Measurements from ENCODE around the gene CLIC5.

Gene CLIC5

DNA sequence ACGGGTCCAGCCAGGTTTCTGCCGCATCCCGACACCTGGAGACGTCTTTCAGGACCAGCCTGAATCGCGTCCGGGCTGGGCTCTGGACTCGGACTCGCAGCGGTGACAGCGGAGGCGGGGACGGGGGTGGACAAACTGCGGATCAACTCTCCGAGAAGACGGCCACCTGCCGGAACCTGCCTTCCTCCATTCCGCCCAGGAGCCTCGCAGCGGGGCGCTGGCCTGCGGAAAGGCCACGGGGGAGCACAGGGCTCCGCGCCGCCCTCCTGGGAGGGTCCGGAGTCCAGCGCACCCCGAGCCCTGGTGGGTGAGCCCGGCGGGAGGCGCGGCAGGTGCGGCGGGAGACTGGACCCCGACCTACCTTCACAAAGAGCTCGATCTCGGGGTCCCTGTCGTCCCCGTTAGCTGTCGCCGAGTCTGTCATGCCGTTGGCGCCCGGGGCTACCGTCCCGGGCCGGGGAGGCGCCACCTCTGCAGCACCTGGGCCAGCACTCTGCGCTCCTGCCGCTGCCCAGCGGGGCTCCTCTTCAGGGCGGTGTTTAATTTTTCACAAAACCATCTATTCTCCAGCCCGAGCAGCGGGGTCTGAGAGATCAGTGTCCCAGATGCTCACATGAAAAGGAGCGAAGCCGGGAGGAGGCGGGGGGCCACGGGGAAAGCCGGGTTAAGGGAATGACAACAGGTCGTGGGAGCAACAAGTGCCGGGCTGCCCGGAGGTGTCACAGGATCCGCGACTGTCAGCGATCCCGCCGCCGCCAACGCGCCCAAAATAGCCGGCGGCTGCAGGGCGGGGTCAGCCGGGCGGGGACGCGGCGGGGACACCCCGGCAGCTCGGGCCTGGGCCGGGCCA is at the start of gene CLIC5:
CLIC5 (minus strand) TSS at position 742 of the 850 bp plus-strand sequence; CDS start at position 424, 318 bp downstream.
- DNase-seq: peak; percentile 40 to 73

DNA sequence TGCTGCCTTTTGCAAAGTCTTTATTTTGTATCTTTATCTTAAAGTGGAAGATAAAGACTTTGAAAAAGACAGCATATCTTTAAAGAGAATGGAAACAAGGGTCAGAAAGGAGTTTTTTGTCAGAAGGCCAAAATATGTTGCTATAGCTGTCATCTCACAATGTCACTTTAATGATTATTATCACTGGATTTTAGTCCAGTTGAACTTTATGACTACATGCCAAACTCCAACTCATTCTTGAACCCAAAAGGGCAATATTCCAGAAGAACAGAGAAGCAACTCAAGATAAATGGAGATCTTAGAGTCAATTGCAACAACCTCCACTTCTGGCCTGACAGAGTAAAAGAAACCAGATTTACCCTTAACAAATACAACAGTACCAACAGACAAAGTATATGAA is 47.3 kb upstream of the CLIC5 start:
- no peak for DNase-seq

DNA sequence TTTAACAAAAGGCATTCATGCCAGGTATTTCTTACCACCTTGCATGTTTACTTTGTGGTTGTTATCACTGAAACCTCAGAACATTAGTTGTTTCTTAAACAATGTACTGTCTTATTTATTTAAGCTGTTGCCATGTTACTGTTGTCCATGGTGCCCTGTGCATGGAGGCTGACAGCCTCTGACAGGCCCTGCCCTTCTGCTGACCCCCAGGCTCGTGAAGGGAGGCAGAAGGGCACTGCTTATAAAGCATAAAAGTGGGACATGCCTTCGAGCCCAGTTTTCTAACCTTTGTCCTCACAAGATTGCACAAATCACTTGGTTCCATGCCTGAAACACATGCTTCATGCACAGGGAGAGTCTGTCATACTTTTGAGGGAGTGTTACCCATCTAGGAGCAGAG is 46.7 kb upstream of the CLIC5 start:
- DNase-seq: no peak

DNA sequence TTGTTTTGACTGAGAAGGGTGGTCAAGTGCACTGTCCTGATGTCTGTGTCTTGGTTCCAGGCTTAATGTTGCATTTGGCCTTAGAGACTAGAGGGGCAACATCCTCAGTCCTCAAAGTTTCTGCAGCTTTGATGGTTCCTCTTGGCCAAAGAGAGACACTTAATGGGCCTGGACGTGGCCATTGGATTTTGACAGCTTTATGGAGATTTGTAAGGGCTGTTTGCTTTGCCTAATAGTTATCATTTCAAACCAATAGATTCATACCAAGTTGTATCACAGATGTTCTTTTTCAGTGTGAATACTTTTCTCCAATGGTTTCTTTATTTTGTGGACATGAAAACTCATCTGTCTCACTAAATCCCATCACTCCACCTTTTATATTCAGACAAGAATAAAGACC is 45.8 kb upstream of the CLIC5 start:
- no peak for DNase-seq

DNA sequence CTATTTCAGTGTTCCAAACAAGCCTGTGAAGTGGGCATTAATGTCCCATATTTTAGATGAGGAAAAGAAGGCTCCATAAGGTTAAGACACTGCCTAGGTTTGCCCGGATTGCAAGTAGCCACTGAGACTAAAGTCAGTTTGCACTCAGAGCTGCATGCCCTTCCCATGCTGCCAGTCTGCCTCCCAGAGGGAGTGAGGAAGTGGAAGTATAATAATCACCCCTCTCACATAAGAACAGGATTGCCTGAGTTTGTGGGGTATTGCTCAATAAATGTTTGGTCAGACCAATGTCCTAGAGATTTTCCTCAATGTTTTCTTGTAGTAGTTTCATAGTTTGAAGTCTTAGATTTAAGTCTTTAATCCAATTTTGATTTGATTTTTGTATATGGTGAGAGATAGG is 43.9 kb upstream of the CLIC5 start:
- no peak for DNase-seq

DNA sequence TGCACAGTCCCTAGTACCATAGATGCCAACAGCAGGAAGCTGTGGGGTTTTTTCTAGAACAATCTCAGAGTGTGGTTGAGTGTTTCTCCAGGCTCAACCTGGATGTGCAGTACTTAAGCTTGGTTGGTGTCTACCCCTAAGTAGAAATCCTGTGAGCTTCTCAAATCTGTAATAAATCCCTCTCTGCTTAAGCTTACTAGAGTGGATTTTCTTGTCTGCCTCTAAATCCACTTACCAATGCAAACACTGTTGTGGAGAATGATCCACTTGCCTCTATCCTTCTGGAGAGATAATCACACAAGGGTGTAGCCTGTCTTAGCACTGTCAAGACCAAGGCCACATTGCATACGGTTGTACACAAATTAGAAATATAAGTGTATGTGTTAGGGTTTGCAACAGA is 43.3 kb upstream of the CLIC5 start:
- DNase-seq: no peak

DNA sequence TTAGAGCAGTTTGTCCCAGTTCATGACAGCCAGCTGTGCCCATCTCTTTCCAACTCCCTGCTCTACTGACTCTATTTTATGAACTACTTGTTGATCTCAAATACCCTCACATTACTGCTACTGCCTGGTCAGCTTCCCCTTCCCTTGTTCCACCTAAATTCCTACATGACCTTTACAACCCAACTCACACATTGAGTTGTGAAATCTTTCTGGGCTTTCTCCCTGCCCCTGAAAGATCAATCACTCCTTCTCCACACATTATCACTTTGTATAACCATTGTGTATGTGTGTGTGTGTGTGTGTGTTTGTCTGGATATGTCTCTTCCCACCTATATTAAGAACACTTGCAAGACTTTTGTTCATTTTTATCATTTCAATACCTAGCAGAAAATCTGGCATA is 42.1 kb upstream of the CLIC5 start:
- no peak for DNase-seq

DNA sequence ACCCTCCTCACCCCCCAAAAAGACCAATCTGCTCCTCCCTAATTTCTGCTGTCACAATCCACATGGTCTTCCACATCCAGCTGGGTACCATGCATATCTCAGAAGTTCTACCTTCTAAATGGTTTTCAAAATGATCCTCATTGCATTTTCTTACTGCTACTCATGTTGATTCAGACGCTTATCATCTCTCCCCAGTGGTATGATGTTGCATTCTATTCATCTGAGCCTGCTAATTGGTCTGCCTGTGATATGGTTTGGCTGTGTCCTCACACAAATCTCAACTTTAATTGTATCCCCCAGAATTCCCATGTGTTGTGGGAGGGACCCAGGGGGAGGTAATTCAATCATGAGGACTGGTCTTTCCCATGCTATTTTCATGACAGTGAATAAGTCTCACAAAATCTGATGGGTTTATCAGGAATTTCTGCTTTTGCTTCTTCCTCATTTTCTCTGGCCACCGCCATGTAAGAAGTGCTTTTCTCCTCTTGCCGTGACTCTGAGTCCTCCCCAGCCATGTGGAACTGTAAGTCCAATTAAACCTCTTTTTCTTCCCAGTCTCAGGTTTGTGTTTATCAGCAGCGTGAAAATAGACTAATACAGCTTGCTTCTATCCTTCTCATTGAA is 41.4 kb upstream of the CLIC5 start:
- no peak for DNase-seq

DNA sequence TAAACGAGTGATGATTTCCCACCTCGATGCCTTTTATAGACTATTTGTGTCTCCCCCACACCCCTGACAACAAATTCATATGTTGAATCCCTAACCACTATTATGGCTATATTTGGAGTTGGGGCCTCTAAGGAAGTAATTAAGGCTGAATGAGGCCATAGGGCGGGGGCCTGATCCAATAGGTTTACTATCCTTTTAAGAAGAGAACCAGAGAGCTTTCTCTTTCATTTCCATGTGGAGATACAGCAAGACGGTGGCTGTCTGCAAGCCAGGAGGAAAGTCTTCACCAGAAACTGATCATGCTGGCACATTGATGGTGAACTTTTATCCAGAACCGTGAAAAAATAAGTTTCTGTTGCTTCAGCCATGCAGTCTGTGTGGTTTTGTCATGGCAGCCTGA is 38.9 kb upstream of the CLIC5 start:
- DNase-seq: no peak

DNA sequence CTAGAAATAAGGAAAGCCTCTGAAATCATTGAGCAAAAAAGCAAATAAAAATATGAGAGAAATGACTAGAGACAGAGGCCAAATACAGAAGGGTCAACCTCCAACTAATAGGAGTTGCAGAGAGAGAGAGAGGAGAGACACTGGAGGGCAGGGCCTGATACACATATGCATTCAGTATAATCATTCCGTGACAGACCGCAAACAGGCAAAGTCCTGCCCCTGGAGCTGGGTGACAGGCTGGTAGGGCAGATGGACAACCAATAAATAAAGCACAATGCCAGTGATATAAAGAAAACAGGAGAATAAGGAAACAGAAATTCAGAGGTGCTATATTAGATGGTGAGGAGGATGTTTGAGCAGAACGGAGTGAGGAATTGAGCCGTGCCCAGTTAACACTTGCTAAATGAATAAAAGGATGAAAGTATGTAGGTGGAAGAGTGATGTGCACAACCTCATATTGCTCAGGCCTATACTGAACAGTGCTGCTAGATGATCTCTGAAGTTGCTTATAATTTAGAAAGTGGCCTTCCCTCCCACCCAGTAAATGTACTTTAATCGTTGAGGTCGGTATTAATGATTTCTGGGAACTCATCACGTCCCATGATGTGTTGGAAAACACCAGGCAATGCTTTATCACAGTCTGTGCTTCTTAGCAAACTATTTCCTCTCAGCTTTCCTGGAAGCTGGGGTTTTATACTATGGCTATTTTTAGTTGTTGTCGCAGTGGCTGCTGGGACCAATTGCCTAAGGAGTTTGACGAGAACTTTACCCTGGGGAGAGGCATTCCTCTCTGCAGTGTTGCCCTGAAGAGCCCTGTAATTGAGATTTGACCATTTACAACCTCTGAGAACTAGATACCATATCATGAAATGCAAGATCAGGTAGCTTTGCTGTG is 37.6 kb upstream of the CLIC5 start:
- no peak for DNase-seq

DNA sequence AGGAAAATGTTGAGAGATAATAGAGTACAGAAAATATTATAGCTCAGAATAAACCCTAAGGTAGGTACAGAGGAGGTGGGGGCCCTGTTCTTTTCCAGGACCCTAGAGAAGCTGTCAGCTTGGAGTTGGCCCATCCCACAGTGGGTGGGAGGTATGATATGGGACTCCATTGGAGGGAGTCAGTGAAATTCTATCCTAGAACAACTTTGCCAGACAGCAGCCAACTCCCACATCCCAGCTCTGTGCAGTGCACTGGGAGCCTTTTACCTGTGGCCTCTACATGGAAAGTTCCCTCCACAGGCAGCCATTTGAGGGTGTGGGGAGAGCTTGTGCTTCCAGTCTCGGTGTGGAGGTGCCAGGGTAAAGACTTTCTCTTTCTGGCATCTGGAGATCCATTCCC is 36.8 kb upstream of the CLIC5 start:
- peak in 1 of 2 experiments; percentile 14 for DNase-seq

DNA sequence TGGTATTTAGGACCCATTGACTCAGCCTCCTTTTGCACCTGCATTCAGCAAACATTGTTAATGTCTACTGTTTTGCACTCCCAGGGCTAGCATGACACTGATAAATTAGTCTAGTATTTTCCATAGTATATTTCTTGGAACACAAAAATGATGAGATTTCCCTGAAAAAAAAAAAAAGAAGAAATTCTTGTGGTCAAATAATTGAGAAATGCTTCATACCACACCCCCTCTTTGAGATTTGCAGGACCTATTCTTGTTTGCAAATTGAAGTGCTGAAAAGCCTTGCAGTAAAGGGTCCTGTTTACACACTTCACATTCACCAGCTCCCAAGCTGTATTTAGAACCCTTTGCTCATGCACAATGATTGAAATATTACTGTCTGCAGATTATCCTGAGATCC is 36.3 kb upstream of the CLIC5 start:
- DNase-seq: no peak

DNA sequence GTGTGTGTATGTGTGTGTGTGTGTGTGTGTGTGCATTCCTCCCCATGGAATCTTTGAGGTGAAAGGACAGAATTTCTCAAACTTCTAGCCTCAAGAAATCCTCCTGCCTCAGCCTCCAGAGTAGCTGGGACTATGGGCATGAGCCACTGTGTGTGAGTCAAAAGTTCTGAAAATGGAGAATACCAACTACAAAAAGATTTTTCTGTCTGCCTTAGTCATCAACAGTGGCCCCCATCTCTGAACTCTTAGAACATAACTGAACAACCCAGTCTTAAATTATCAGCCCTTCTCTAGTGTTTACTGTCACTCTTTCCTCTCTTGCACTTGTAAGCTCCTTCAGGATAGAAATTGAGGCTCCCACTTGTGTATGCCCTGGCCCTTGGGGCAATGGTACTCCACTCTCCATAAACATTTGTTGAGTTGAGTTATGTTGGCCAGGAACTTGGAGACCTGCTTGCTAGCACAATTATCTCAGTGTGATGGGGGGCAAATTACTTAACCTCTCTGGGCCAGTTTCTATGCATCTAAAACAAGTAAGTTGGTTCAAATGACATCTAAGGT is 35.3 kb upstream of the CLIC5 start:
- no peak for DNase-seq

DNA sequence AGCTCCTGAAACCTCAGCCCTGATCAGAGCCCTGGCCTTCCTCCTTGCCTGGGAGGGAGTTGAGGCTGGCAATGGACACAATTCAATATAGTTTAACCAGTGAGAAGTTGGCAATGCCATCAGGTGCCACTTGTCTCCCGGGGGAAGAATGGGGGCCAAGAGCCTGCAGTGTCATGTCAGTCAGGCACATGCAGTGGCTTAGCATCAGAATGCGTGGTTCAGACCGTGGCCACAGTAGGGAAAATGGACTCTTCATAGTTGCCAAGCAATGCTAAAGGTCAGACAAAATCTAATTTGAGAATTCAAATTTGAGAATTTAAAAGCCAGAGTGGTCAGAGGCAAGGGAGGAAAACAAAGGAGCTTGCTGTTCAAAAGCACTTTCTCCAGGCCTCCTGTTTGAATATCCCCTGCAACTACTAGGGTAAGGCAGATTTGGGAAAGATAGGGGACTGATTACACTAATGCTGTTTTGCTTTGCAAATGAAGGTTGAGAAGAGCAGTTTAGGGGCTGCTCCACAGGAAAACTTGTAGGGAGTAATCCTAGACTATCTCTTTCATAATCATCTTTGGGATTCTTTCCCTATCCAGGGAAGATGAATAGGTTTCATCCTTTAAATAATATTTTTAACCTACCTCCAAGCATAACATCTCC is 33.1 kb upstream of the CLIC5 start:
- DNase-seq: peak; percentile 98 to 99

DNA sequence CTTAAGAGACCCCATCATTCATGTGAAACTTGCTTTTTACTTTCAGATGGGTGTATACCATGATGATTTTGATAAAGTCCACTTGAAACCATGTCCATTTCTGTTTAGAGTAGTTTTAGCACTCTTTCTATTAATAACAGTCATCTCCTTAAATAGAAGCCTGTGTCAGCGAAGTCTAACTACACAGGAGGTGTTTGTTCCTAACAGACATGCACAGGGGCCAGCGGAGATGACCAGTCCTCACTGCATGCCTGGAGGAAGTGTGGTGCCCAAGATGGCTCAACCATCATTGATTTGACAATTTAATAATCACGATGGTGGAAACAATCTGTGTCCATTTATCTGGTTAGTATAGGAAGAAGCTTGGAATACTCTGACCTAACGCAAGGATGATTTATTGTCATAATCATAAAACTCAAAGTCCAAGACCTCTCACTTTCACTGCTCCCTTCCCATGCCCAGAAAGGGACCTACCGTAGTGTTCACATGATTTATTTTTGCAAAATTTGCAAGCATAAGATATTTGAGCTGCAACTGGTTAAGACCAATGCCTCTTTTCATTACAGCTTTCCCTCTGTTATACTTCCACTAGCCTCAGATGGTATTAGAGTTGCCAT is 31.0 kb upstream of the CLIC5 start:
- no peak for DNase-seq

DNA sequence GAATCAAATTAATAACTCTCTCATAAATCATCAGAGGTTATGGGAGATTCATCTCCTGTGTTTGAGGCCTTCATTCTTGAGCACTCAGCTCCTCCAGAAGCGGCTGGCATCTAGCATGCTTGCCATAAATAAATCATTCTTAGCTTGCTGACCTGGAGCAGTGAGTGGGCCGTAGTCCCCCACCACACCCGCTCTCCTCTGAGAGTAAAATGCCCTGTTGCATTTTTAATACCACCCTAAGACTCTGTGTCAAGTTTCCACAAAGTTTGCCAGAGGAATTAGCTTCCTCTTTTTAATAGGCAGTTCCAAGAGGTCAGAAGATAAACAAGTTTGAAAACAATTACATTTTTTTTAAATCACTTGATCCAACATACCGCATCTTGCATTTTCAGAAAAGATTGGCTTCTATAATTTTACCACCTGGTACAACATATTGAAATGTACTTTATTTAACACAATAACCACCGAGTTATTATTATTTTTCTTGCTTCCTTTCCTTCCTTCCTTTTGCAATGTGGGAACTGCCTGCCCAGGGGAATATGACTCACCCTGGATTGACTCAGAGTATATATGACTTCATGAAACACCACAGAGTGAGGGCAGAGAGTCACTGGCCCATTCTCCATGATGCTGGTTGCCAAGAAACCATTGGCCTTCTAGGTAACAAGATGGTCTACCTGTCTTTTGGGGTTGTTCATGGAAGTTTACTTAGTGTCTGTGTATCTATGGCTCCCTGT is 29.4 kb upstream of the CLIC5 start:
- DNase-seq: no peak

DNA sequence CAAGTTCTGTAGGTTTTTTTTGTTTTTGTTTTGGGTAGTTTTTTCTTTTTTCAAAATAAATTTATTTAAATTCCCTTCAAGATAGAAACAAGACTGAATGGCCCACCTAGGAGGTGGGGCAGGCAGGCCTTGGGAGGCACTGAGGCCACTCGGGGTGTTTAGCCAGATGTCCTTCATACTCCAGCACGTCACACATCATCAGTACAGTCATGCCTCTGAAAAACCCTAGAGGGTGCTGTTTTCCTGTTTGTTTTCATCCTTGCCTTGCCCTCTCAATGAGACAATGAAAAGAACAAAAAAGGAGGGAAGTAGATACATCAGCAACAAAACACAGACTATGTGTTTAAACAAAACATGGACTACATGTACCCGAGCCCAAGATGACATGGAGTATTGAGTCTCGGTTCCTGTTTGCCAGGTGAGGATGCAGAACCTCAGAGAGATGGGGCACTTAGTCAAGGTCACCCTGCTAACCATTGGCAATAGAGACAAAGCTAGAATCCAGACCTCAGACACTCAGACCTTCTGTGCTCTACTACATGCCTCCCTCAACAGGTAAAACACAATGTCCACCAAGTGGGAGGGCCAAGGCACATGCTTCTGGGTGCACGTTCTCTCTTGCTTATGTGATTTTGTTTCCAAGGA is 26.8 kb upstream of the CLIC5 start:
- DNase-seq: peak; percentile 83 to 89

DNA sequence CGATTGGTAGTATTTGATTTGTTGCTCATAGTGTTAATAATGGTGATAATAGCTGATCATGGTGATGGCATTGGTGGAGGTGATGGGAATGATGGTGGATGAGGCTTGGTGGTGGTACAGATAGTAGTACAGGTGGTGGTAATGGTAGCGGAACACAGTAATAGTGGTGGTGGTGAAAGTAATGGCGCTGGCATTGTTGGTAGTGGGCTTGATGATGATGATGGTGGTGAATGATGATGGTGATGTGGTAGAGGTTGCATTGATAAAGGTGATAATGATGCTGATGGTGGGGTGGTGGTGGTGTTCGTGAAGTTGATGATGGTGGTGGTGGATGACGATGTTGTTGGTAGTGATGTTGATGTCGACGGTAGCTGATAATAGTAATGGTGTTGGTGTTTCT is 24.6 kb upstream of the CLIC5 start:
- DNase-seq: no peak

DNA sequence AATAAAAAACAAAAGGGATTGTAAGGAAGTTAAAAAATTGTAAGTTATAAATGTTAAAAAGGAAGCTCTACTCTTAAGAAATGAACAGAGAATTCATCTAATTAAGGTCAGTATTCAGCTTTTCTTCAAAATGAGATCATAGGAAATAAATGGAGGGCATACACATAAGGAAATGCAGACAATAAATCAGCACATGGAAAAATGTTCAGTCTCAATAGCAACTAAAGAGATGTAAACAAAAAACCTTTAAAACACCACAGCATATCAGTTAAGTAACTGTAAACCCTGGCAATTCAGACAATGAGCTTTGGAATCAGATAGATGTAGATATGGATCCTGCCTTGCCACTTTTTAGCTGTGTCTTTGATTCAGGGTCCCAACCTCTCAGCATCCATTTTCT is 24.0 kb upstream of the CLIC5 start:
- no peak for DNase-seq

DNA sequence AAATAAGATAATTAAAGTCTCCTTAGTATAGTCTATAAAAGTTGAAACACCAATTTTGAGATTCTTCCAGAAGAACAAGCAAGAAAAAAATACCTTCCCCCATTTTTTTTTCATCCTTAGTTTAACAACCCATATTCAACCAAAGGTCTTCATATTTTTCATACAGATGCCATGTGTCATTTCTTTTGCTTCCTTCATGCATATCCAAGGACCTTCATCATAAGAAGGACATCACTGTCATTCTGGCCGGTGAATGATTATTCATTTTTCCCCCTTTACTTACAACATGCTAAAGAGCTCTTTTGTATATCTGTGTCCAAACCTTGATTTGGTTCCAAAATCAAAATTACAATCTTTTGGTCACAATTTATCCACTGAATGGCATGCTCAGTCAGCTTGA is 21.3 kb upstream of the CLIC5 start:
- DNase-seq: no peak

DNA sequence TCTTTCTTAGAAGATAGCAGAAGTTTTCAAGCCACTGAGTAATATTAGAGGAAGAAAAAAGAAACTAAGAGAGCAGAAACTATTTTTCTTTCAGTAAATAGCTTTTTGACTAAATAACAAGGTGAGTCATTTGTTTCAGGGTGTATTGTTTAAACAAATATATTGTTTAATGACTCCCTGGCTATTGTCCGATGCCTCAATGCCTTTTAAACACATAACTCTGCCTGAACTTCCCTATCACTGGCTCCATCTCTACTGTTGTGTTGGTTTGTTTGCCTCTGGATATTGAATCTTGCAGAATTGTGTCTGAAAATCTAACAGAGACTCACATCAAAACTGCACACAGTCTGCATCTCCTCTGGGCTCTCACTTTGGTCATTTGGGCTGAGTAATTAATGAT is 19.6 kb upstream of the CLIC5 start:
- no peak for DNase-seq

Measured in NCI-H526 (cell line).